Cardiac septum (tissue), 1 donor: Measurements from ENCODE around the gene RFX7. TPM values are rescaled to one million over a fixed set of nuclear protein-coding genes. Genes with fewer than 3 reads are reported as not detected.
A peak's percentile ranks its signal among the peaks of the same experiment; 100 is the strongest.

Experiments used
- DNase-seq: peaks from one replicate; pipeline ENCODE4 v3.0.0-alpha.2; 2020; ENCODE audit warnings: low spot score
- intact Hi-C: fragments of 100-400 bp; cut with DNase I; formaldehyde crosslinking; loops from one replicate; pipeline ENCODE4 v1.14.0; 2022
- total RNA-seq: library from RNA; stranded (reverse); fragmentation: NEBNext Ultra II Directional; extraction: Animal tissue kit (Norgen Biotek cat#: 25700); gene quantifications from one replicate; pipeline ENCODE4 v1.2.1, GENCODE V29; 2021
- donor health status: DM: no; HTN: no; CAD: no.

The RFX7 gene
- total RNA-seq, 1 donor from 2014 or later: 10.1 TPM

DNA sequence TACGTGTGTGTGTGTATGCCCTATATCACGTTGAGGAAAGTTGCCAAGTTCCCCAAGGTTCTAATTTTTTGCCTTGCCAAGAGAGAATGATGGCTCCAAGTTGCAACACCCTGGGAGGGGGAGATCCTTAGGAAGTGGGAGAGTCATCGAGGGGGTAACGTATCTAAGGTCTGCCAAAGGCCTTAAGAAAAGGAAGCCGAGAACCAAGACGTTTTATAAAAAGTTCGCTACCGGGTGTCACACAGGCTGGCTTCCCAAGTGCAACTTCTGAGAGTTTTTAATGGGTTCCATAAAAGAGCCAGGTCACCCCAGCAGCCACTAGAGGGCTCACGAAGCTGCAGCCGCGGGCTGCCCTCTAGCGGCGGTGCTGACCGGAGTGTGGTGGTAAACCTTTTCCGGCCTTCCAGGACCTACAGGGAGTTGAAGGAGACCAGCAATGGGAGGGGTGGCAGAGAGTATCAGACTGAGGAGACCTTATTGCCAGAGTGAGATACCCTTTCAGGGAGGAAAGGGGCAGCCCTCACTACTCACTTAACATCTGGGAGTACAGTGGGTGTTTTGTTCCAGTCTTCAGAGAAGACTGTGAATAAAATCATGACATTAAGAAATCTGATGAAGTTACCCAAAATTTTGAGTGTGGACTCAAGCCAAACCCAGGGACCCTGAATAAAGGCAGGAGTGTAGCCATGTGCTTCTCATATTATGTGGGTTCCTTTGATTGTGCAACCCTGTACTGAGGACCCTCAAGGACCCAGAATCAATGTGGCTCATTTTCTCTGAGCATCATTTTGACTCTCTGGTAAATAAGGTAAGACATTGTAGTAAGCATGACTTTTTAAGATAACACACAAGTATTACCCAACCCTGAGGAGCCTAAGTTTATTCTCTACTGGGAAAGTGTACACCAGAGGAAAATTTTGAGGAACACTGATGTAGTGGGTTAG lies 2.5 kb upstream of the RFX7 start:
- peak; percentile 94 for DNase-seq

DNA sequence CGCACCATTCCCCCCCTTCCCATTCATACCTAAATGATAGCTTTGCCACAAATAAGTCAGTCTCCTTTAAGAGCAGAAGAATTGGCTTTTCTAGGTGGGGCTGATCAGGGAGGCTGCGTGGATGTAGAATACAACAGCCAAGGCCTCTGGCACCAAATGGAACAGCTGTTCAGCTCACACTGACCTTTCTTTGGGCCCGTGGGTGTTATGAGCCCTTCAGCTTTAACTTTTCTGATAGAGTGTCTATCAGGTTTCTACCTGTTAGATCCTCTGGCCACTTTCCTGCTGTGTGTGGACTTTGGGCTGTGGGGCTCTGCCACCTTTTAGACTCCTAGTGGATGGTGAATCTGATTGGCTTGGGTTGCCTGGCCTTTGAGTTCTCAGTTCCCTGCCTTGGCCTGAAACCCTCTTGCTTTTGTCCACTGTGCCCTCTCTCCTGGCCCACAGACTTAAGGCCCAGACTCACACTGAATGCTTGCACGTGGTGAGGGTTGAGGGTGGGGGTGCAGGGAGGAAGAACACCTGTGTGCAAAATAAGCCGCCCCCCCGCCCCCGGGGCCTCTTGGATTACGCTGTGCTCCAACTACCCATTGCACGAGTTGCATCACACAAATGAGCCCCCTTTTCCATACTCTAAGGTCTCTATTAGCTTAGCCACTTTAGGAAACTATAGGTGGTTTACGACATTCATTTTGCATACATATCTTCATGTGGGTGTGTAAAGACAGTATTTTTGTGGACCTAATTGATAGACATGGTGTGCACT lies 1.3 kb upstream of the RFX7 start:
- intact Hi-C loops: loop anchor here (5.0 to 10.0 kb wide), 4 partner anchors 38 to 253 kb away; partner anchors contain the start of genes NEDD4 and TEX9
- no peak for DNase-seq

More for the DNA sequence above, 2.5 kb upstream of the RFX7 start:
- intact Hi-C loops: loop anchor here (2.0 to 10.0 kb wide), 5 partner anchors 39 to 254 kb away; partner anchors contain the start of genes NEDD4 and TEX9

DNA sequence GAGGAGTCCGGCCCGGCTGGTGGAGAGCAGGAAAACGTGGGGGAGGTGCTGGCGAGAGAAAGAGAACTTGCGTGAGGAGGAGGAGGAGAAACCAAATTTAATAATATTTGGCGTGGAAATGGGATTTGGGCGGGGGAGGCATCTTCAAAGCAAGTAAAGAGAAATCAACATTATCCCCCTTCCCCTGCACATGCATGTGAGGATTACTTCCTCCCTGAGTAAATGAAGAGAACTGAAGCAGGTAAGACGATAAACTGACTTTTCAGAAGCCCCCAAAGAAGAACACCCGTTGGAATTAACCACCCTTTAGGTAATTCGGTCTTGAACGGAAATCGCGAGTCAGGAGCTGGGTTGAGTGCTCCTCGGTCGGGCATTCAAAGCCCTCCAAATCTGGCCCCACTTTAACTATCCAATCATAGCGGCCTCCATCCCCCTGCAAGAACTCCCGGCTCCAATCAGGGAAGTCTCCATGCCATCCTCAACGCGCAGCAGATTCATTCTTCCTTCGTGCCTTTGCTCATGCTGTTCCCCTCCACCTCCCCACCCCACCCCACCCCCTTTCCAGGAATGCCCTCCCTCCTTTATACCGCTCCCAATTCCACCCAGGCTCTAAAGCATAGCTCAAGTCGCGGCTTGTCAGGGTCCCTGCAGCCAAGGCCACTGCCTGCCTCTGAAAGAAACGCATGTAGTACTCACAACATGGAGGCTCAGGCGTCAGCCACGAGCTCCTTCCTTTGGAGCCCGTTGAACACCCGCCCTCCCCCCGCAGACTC lies 545 bp upstream of the RFX7 start:
- DNase-seq: no peak
- intact Hi-C loops: loop anchor here (10.0 kb wide), 1 partner anchor 139 kb away; no protein-coding TSS in a partner anchor

DNA sequence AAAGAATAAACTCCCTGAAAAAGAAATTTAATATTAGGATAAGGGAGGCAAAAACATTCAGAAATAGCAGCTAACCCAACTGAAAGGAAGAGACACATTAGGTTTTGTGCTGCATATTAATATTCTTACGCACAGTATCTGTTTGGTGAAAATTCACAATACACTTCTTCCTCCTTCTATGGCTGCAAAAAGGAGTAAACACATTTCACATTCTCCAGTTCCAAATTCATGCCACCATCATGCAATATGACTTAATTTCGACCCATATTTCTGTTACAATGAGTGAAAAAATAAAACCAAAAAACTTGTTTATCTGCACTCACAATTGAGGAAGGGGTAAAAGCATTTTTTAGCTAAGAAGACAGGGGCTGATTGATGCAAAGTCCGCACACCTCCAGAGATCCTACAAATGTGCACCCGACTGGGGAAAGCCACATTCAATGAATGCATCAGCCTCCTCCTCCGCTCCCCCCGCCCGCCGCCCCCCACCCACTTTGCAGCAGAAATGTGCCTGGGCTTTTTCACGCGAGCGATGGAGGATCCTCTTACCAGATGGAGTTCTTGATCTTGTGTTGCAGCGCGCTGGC lies 1.0 kb downstream of the RFX7 start:
- no peak for DNase-seq
- intact Hi-C loops: loop anchor here (10.0 kb wide), 1 partner anchor 138 kb away; no protein-coding TSS in a partner anchor

DNA sequence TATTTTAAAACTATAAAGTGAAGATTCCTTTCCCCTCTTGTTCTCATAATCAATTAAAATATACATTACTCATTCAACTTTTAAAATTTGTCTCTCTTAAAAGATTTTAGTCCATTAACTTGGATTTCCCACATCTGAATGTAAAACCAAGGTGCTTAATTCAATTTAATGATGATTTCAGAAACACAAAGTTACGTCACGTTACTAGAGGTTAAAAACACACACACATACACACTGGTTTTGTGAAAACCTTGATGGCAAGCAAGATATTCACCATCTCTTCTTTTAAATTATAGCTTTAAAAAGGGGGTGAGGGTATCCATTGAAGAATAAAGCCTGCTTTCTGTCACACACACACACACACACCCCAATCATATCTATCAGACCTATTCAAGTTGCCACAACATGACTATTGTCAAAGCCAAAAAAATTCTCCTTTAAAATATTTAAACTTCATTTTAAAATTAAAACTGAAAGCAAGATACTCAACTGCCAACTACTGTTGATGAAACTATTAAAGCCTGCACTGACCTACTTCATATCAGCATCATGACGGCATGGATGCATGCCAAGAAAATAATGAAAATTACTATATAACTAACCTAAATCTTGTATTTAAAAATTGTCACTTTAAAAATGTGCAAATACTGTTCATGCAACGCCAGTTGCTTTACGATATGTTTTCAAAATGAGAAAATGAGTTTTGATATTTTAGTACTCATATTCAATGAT lies 2.1 kb downstream of the RFX7 start:
- no peak for DNase-seq
- intact Hi-C loops: loop anchor here (10.0 kb wide), 1 partner anchor 137 kb away; no protein-coding TSS in a partner anchor

DNA sequence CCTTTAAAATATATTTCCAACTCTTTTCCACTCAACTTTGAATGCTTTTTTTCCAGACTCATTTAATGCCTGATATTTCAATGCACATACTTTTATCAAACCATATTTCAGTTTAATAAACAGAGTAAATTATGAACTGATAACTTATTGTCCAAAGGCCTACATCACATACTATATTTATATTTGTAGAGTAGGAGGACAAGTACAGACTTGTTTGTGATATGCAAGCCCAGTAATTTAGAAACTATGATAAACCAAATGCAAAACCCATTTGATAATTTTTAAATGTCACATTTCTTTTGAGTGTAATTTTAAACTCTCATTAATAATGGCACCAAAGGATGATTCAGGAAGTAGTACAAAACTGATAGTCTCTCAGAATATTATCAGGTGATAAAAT lies 3.3 kb downstream of the RFX7 start:
- no peak for DNase-seq
- intact Hi-C loops: loop anchor here (10.0 kb wide), 1 partner anchor 136 kb away; no protein-coding TSS in a partner anchor

DNA sequence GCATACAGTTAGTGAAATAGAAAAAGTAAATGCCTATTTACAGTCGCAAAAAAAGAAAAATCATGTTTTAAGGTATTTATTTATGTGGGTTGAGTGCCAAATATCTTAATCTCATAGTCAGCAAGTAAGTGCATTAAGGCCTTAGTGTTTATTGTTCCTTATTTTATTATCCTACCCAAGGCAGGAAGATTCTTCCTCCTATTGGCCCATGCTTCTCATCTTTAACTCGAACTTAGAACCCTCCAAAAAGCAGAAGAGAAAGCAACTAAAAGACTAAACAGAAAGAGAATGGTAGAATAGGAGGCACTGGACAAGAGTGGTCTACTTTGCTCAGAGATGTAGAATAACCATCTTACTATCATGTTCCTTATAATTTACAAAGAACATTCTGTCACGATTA lies 7.5 kb downstream of the RFX7 start:
- no peak for DNase-seq
- intact Hi-C loops: no loop called here

DNA sequence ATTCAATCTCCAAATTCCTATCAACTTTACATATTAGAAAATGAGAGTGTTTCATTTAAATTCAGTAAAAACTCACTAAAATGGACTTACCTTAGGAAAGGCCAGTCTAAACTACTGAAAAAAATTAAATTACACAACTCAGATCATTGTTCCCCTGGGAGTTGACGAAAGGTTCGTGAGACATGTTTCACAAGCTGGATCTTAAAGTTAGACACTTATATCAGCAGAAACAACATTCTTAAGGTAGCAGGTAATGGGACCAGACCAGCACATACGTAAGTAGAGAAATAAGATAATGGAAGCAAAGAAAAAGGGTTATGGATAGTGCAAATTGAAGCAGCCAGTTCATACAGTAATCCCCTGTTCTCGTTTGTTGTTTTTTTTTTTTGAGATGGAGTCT lies 8.9 kb downstream of the RFX7 start:
- no peak for DNase-seq
- intact Hi-C loops: no loop called here

DNA sequence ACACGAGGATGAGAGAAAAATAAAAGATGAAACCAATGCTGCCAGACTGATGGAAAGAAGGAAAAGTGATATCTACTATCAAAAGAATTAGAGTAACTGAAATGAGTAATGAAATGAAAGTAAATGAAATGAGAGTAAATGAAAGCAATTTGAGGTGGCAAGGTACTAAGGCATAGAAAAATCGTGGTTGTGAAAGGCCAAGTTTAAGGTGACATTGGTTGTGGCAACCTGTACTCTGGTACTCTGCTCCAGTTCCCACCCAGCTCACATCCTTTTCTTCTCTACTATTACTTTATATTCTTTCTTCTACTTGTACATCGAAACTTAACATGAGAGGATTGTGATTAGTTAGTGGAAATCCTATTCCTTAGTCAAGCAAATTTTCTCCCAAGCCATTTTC lies 10.1 kb downstream of the RFX7 start:
- no peak for DNase-seq
- intact Hi-C loops: no loop called here

DNA sequence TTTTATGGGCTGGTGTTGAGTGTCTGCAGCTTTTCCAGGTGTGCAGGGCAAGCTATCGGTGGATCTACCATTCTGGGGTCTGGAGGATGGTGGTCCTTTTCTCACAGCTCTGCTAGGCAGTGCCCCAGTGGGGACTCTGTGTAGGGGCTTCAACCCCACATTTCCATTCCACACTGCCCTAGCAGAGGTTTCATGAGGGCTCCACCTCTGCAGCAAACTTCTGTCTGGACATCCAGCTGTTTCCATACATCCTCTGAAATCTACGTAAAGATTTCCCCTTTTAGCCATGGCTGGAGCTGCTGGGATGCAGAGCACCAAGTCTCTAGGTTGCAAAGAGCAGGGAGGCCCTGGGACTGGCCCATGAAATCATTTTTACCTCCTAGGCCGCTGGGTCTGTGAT lies 11.6 kb downstream of the RFX7 start:
- no peak for DNase-seq
- intact Hi-C loops: no loop called here

DNA sequence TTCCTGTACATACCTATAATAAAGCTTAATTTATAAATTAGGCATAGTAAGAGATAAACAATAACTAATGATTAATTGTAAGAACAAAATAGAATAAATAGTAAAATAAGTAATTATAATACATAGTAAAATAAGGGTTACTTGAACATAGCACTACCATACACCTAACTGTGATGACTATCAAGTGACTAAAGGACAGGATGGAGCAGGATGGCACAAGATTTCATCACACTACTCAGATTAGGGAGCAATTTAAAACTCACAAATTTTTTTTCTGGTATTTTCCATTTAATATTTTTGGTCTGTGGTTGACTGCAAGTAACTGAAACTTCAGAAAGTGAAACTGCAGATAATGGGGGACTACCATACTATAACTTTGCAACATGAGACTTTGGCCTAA lies 14.8 kb downstream of the RFX7 start:
- no peak for DNase-seq
- intact Hi-C loops: no loop called here

DNA sequence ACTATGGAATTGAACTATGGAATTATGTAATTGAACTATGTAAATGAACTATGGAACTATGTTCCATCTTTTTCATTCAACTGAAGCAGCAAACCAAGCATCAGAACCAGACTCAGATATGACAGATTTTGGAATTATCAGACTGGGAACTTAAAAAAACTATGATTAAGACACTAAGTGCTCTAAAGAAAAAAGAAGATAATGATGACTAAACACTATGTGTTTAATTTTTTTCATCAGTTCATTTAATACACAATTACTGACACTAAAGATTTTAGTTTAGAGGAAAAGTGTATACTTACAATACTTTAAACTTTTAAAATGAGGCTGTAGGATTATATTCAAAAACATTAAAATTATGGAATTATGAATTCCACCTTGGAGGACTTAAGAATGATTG lies 15.3 kb downstream of the RFX7 start:
- no peak for DNase-seq
- intact Hi-C loops: no loop called here

DNA sequence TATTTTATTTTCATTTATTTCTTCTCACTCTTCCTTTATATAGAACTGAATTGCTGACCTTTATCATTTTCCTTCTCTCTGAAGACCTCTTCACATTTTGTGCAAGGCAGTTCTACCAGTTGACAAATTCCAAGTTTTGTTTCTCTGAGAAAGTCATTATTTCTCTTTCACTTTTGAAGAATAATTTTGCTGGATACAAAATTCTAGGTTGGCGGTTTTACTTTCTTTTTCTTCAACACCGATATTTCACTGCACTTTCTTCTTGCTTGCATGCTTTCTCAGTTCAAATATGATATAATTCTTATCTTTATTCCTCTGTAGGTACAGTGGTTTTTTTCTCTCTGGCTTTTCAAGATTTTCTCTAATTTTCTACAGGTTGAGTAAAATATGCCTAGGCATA lies 15.9 kb downstream of the RFX7 start:
- DNase-seq: no peak
- intact Hi-C loops: no loop called here

DNA sequence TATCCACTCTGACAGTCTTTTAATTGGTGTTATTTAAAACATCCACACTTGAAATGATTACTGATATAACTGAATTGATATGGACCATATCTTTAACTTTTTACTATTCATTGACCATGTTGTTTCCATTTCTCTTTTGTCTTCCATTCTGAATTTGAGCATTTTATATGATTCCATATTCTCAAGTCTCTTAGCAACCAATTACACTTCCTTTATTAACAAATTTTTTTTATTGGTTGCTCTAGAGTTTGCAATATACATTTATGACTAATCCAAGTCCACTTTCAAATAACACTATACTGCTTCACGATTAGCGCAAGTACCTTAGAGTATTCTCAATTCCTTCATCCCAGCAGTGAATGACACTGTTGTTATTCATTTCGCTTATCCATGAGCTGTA lies 16.4 kb downstream of the RFX7 start:
- intact Hi-C loops: no loop called here
- no peak for DNase-seq

DNA sequence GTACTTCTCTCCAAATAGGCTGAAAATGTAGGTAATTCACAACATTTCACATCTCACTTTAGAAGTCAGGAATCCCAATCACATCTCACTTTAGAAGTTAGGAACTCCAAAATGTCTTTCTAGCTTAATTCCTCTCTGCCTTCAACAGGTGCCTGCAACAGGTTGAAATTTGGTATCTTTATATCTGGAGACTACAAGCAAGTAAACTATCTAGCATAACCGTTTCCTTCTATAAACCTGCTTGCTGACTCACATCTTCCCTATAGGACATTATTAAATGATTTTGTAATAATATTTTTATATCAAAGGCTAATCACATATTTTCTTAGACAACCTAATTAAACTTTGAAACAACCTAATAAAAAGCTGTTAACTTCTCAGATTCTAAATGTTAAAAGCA lies 18.2 kb downstream of the RFX7 start:
- no peak for DNase-seq
- intact Hi-C loops: no loop called here

DNA sequence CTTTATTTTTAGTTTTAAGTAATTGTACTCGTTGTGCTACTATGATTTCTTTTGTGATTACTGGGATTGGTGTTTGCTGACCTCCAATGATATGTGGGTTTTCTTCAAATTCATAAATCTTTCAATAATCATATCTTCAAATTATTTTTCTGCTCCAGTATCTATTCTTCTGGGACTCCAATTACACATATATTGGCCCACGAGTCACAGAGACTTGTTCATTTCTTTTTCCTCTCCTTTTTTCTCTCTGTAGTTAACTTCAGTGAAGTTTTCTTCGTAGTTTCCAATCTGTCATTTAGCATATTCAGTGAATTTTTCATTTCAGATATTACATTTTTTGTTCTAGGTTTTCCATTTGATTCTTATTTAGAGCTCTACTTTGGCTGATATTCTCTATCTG lies 21.4 kb downstream of the RFX7 start:
- no peak for DNase-seq
- intact Hi-C loops: no loop called here

DNA sequence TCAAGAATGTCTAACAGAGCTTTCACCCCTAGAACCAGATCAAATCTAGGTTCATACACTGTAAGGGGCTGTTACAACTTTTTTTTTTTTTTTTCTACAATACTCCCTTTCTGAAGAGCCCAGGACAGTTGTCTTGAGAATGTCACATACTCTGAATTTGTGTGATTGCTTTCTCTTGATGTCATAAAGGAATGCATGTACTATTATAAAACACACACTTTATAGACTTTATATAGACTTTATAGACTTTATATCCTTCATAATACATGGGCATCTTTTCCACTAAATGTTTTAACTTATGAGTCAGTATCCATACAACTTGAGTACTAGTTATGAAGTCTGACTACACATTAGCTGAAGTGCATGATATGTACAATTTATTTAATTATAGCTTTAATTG lies 26.3 kb downstream of the RFX7 start:
- no peak for DNase-seq
- intact Hi-C loops: no loop called here

DNA sequence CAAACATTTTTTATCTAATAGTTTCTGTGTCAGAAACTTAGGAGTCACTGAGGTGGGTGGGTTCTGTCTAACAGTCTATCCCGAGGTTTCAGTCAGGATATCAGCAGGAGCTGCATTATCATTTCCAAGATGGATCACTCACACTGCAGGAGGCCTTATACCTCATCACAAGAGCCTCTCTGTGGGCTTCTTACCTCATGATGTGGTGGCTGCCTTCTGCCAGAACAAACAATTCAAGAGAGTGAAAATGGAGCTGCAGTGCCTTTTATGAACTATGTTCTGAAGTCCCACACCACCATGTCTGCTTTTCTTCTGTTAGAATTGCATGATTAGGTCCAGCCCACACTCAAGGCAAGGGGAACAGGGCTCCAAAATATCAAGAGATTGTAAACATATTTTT lies 27.9 kb downstream of the RFX7 start:
- intact Hi-C loops: no loop called here
- no peak for DNase-seq
